DOHH2 (cell line): Measurements from ENCODE around the gene ROBO2.

ENCODE experiments used
- EZH2phosphoT487 ChIP-seq: fragments of 200-600 bp; sonication (generic); IDR thresholded peaks from 2 replicates; pipeline ENCODE4 v1.6.1; 2017; ENCODE audit warnings: borderline replicate concordance, mild to moderate bottlenecking, antibody characterized with exemption, low read length, moderate library complexity, mixed read lengths
- TF ChIP-seq, protein P1 (sequence below): fragments of 200-600 bp; sonication (generic); IDR thresholded peaks from one replicate; pipeline ENCODE4 v1.5.1; 2014; ENCODE audit warnings: antibody characterized with exemption, mild to moderate bottlenecking, low read depth, low read length; ENCODE audit not compliant: poor library complexity, severe bottlenecking

DNA sequence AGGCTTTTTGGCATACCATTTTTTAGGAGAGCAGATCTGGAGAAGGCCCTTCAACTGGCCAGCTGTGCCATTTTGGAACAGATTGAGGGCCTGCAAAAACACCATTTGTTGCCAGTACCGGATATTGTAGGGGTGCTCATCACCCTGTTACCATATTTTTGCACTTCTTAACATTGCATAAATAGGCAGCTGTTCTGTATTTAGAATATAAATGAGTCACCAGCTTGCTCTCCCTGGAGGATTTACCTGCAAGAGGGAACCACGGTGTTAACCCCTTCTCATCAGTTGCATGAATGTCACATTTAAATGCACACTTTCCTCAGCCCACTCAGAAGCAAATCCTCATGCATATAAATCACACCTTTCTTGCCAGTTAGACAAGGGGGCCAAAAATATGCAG is 435.6 kb downstream of the ROBO2 start:
- TF ChIP-seq, protein P1, sequence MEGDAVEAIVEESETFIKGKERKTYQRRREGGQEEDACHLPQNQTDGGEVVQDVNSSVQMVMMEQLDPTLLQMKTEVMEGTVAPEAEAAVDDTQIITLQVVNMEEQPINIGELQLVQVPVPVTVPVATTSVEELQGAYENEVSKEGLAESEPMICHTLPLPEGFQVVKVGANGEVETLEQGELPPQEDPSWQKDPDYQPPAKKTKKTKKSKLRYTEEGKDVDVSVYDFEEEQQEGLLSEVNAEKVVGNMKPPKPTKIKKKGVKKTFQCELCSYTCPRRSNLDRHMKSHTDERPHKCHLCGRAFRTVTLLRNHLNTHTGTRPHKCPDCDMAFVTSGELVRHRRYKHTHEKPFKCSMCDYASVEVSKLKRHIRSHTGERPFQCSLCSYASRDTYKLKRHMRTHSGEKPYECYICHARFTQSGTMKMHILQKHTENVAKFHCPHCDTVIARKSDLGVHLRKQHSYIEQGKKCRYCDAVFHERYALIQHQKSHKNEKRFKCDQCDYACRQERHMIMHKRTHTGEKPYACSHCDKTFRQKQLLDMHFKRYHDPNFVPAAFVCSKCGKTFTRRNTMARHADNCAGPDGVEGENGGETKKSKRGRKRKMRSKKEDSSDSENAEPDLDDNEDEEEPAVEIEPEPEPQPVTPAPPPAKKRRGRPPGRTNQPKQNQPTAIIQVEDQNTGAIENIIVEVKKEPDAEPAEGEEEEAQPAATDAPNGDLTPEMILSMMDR, result no peak
- no peak for TF ChIP-seq EZH2phosphoT487
